LoVo (cell line): ENCODE measurements around the gene ME2.
"Not testable (repeated sequence)": the region's sequence is repeated elsewhere in the genome, so short reads cannot be mapped to it uniquely, and the experiment has no call there.

Experiments
- DNase-seq: peaks from one replicate; pipeline ENCODE4 v3.0.0-alpha.2; 2016; ENCODE audit warnings: low spot score

ME2 gene

GRCh38 chr18:50878345-50879301 lies at the start of gene ME2:
Gene ME2, plus strand, starts transcription at chr18:50879118. Its CDS starts 16,703 bp downstream, at chr18:50895821.
- DNase-seq, result peak; percentile 91

GRCh38 chr18:50829644-50830043 lies 49.3 kb upstream of the ME2 start:
- no peak for DNase-seq

GRCh38 chr18:50830544-50830943 lies 48.4 kb upstream of the ME2 start:
- no peak for DNase-seq

GRCh38 chr18:50832754-50833153 lies 46.2 kb upstream of the ME2 start:
- no peak for DNase-seq

GRCh38 chr18:50833496-50833895 lies 45.4 kb upstream of the ME2 start:
- not testable (repeated sequence) for DNase-seq

- DNase-seq, result peak; percentile 71
Measured at GRCh38 chr18:50836521-50836957, 42.4 kb upstream of the ME2 start.

GRCh38 chr18:50839341-50839740 lies 39.6 kb upstream of the ME2 start:
- DNase-seq, result no peak

- DNase-seq, result no peak
Measured at GRCh38 chr18:50839996-50840395, 38.9 kb upstream of the ME2 start.

GRCh38 chr18:50842846-50843245 lies 36.1 kb upstream of the ME2 start:
- no peak for DNase-seq

GRCh38 chr18:50844554-50844953 lies 34.4 kb upstream of the ME2 start:
- DNase-seq, result no peak

GRCh38 chr18:50844960-50845359 lies 34.0 kb upstream of the ME2 start:
- DNase-seq, result no peak

- DNase-seq, result no peak
Measured at GRCh38 chr18:50847192-50847591, 31.7 kb upstream of the ME2 start.

- DNase-seq, result no peak
Measured at GRCh38 chr18:50848061-50848551, 30.8 kb upstream of the ME2 start.

- no peak for DNase-seq
Measured at GRCh38 chr18:50848991-50849390, 29.9 kb upstream of the ME2 start.

GRCh38 chr18:50849419-50849821 lies 29.5 kb upstream of the ME2 start:
- DNase-seq, result no peak

GRCh38 chr18:50850307-50851065 lies 28.4 kb upstream of the ME2 start:
- no peak for DNase-seq

GRCh38 chr18:50853863-50854271 lies 25.1 kb upstream of the ME2 start:
- DNase-seq, result peak; percentile 22

GRCh38 chr18:50855976-50856757 lies 22.8 kb upstream of the ME2 start:
- no peak for DNase-seq

GRCh38 chr18:50857166-50857565 lies 21.8 kb upstream of the ME2 start:
- not testable (repeated sequence) for DNase-seq

GRCh38 chr18:50857694-50858093 lies 21.2 kb upstream of the ME2 start:
- DNase-seq, result no peak

- DNase-seq, result no peak
Measured at GRCh38 chr18:50859793-50860555, 18.9 kb upstream of the ME2 start.
